Choroid plexus epithelial cell (primary cell): ENCODE data around the gene EHBP1.

ENCODE experiments used
- DNase-seq: peaks from one replicate; pipeline ENCODE4 v3.0.0-alpha.2; 2010; ENCODE audit warnings: low read depth
- H3K4me3 ChIP-seq: 2 replicates; pipeline ENCODE4 v1.5.1; 2011; ENCODE audit warnings: low read depth, mild to moderate bottlenecking, control low read depth, low read length, moderate library complexity
- CTCF ChIP-seq: conservative IDR thresholded peaks from 2 replicates; pipeline ENCODE4 v1.5.1; 2011; ENCODE audit warnings: low read depth, mild to moderate bottlenecking, control low read depth, inconsistent platforms, low read length, moderate library complexity

Gene EHBP1

GRCh38 chr2:62971936-62972335 lies 266.4 kb downstream of the EHBP1 start:
- no peak for TF ChIP-seq CTCF
- DNase-seq = no peak
- H3K4me3 ChIP-seq = no peak overlapping the region

GRCh38 chr2:62972601-62973000 lies 267.1 kb downstream of the EHBP1 start:
- no peak for DNase-seq
- H3K4me3 ChIP-seq = no peak overlapping the region
- no peak for TF ChIP-seq CTCF

- no peak for TF ChIP-seq CTCF
Observed at GRCh38 chr2:62974999-62975398, 269.5 kb downstream of the EHBP1 start.

GRCh38 chr2:62991605-62992004 lies 286.1 kb downstream of the EHBP1 start:
- DNase-seq = no peak
- TF ChIP-seq CTCF = no peak
- no peak overlapping the region for H3K4me3 ChIP-seq

More at GRCh38 chr2:62974999-62975398, 269.5 kb downstream of the EHBP1 start:
- H3K4me3 ChIP-seq = no peak overlapping the region
- DNase-seq = no peak

GRCh38 chr2:62992561-62992960 lies 287.0 kb downstream of the EHBP1 start:
- no peak for DNase-seq
- H3K4me3 ChIP-seq = no peak overlapping the region
- no peak for TF ChIP-seq CTCF

- TF ChIP-seq CTCF = no peak
- no peak for DNase-seq
- no peak overlapping the region for H3K4me3 ChIP-seq
Observed at GRCh38 chr2:62994206-62994605, 288.7 kb downstream of the EHBP1 start.

- no peak overlapping the region for H3K4me3 ChIP-seq
- no peak for TF ChIP-seq CTCF
- DNase-seq = no peak
Observed at GRCh38 chr2:62996534-62997186, 291.1 kb downstream of the EHBP1 start.
